GM12872 (cell line): ENCODE data around the gene TAOK3.

Source experiments
- CTCF ChIP-seq: IDR thresholded peaks from 3 replicates; pipeline ENCODE4 v1.5.1; 2011; ENCODE audit warnings: low read depth, mild to moderate bottlenecking, low read length, moderate library complexity; ENCODE audit not compliant: insufficient read depth

TAOK3 gene

GRCh38 chr12:118288174-118288573, 84.5 kb downstream of the TAOK3 start:
- no peak for TF ChIP-seq CTCF

- no peak for TF ChIP-seq CTCF
These were observed 85.0 kb downstream of the TAOK3 start for GRCh38 chr12:118287728-118288127.

- no peak for TF ChIP-seq CTCF
These were observed 89.9 kb downstream of the TAOK3 start for GRCh38 chr12:118282767-118283166.

- no peak for TF ChIP-seq CTCF
These were observed 98.6 kb downstream of the TAOK3 start for GRCh38 chr12:118274066-118274465.

- no peak for TF ChIP-seq CTCF
These were observed 100.8 kb downstream of the TAOK3 start for GRCh38 chr12:118271770-118272417.

GRCh38 chr12:118271183-118271582, 101.5 kb downstream of the TAOK3 start:
- no peak for TF ChIP-seq CTCF

GRCh38 chr12:118269806-118270205, 102.9 kb downstream of the TAOK3 start:
- no peak for TF ChIP-seq CTCF
